Right ventricle myocardium superior (tissue), 1 donor: ENCODE data around the gene LRRC41. TPM values are rescaled to one million over a fixed set of nuclear protein-coding genes. Genes with fewer than 3 reads are reported as not detected.
"Not testable (repeated sequence)": the region's sequence is repeated elsewhere in the genome, so short reads cannot be mapped to it uniquely, and the experiment has no call there.

Experiments
- ATAC-seq: fragments of 200-7000 bp; cut with Tn5 transposase; one replicate; pipeline ENCODE4 v1.9.1; 2020; ENCODE audit warnings: mild to moderate bottlenecking; ENCODE audit not compliant: poor library complexity
- DNase-seq: peaks from one replicate; pipeline ENCODE4 v3.0.0-alpha.2; 2020
- intact Hi-C: fragments of 100-400 bp; cut with DNase I; formaldehyde crosslinking; loops from one replicate; pipeline ENCODE4 v1.11.2; 2022
- total RNA-seq: library from RNA; stranded (reverse); fragmentation: NEBNext Ultra II Directional; extraction: Animal tissue kit (Norgen Biotek cat#: 25700); gene quantifications from one replicate; pipeline ENCODE4 v1.2.1, GENCODE V29; 2021
- donor health status: DM: no; HTN: yes; CAD: no; lungs with severe emphysema.

The LRRC41 gene
- total RNA-seq, 1 donor from 2014 or later: 33.6 TPM

- intact Hi-C loops, ATAC-seq, DNase-seq: not testable (repeated sequence)
Measured at GRCh38 chr1:46331786-46332540, 28.5 kb upstream of the LRRC41 start.

- intact Hi-C loops, DNase-seq, ATAC-seq: not testable (repeated sequence)
Measured at GRCh38 chr1:46330381-46330780, 27.0 kb upstream of the LRRC41 start.

DNA sequence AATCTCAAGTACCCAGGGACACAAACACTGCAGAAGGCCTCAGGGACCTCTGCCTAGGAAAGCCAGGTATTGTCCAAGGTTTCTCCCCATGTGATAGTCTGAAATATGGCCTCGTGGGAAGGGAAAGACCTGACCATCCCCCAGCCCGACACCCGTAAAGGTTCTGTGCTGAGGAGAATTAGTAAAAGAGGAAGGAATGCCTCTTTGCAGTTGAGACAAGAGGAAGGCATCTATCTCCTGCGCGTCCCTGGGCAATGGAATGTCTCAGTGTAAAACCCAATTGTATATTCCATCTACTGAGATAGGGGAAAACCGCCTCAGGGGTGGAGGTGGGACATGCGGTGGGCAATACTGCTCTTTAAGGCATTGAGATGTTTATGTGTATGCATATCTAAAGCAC is 26.4 kb upstream of the LRRC41 start:
- intact Hi-C loops, ATAC-seq: not testable (repeated sequence)

DNA sequence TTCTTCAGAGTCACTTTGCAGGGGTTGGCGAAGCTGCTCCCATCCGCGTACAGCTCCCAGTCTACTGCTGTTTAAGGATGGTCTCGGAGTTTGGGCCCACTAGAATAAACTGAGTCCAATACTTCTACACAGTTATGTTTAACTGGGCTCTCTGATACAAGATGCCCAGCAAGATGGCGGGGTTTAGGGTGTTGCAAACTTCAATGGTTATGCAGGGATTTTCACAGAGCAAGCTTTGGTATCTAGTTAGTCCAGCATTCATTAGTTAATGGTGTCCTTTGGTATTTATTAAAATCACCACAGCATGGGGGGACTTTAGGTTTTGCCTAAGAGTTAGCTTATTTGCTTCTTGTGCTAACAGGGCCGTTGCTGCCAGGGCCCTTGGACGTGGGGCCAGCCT is 24.8 kb upstream of the LRRC41 start:
- intact Hi-C loops, ATAC-seq, DNase-seq: not testable (repeated sequence)

More for the DNA sequence above, 26.4 kb upstream of the LRRC41 start:
- DNase-seq: not testable (repeated sequence)

DNA sequence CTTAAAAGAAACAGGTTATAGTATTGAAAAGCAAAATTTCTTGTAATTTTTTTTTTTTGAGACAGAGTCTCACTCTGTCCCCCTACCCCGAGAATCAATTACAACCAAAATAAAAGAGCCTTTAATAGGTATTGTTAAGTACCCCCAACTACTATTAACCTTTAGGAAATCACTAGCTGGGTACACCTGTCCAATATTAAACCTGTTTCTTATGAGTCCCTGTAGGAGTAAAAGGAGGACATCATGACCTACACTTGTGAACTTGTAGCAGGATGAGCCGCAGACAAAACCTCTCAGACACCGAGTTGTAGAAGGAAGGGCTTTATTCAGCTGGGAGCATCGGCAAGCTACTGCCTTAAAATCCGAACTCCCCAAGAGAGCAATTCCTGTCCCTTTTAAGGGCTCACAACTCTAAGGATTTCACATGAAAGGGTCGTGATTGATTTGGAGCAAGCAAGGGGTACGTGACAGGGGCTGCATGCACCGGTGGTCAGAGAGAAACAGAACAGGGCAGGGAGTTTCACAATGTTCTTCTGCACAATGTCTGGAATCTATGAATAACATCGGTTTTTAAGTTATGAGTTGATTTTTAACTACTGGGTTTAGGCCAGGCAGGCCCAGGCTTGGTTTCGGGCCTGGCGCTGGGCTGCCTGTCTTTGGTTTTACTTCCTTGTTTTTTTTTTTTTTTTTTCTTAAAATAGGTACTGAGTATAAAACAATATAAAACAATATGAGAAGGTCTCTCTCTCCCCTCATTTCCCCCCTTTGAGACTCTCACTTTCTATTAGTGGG is 22.1 kb upstream of the LRRC41 start:
- ATAC-seq, DNase-seq, intact Hi-C loops: not testable (repeated sequence)

GRCh38 chr1:46322191-46322590 is 18.8 kb upstream of the LRRC41 start:
- intact Hi-C loops, DNase-seq, ATAC-seq: not testable (repeated sequence)

DNA sequence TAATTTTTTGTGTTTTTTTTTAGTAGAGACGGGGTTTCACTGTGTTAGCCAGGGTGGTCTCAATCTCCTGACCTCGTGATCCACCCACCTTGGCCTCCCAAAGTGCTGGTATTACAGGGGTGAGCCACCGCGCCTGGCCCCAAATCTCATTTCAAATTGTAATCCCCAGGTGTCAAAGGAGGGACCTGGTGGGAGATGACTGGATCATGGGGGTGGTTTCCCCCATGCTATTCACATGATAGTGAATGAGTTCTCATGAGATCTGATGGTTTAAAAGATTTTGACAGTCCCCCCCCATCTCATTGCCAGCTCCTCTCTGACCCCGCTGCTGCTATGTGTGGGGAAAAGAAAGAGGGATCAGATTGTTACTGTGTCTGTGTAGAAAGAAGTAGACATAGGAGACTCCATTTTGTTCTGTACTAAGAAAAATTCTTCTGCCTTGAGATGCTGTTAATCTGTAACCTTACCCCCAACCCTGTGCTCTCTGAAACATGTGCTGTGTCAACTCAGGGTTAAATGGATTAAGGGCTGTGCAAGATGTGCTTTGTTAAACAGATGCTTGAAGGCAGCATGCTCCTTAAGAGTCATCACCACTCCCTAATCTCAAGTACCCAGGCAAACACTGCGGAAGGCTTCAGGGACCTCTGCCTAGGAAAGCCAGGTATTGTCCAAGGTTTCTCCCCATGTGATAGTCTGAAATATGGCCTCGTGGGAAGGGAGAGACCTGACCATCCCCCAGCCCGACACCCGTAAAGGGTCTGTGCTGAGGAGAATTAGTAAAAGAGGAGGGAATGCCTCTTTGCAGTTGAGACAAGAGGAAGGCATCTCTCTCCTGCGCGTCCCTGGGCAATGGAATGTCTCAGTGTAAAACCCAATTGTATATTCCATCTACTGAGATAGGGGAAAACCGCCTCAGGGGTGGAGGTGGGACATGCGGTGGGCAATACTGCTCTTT is 16.8 kb upstream of the LRRC41 start:
- ATAC-seq, intact Hi-C loops, DNase-seq: not testable (repeated sequence)

GRCh38 chr1:46319301-46319700 is 15.9 kb upstream of the LRRC41 start:
- DNase-seq, ATAC-seq: not testable (repeated sequence)

DNA sequence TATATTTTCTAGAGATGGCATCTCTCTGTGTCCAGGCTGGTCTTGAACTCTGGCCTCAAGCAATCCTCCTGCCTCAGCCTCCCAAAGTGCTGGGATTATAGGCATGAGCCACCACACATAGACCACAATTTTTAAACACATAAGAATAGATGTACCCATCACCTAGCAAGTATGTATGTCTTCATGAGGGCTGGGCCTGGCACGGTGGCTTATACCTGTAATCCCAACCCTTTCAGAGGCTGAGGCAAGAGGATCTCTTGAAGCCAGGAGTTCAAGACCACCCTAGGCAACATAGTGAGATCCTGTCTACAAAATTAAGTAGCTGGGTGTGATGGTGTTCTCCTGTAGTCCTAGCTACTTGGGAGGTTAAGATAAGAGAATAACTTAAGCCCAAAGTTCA is 13.9 kb upstream of the LRRC41 start:
- ATAC-seq (no peak), DNase-seq (no peak)
- intact Hi-C loops: no loop called here

More at GRCh38 chr1:46319301-46319700, 15.9 kb upstream of the LRRC41 start:
- intact Hi-C loops: not testable (repeated sequence)

DNA sequence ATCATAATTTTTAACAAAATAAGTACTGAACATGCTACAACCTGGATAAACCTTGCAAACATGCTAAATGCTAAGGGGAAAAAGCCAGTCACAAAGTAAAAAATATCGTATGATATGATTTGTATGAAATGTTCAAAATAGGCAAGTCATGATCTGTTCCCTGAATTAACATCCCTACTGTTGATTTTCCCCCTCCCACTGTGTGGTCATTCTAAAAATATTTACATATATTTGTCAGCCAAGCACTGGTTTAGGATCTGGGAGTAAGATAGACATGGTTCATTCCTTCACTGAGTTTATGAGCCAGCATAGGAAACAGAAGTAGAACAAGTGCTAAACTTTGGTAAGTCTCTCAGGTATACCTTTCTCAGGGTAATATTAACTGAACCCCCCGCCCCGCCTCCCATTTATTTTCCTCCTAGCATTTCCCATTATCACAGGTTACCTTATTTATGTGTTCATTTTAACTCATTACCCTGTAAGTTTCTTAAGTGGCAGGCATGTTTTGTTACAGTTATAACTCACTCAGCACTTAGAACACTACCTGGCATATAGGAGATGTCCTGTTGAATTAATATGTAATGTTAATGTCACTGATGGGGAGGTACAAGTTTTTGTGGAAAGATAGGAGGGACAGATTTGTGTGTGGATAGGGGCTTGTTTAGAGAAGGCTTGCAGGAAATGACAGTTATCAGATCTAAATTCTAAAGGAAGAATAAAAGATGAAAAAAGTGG is 12.4 kb upstream of the LRRC41 start:
- intact Hi-C loops: no loop called here
- DNase-seq: no peak
- ATAC-seq: no peak

GRCh38 chr1:46310321-46310720 is 6.9 kb upstream of the LRRC41 start:
- ATAC-seq (no peak), DNase-seq (no peak)
- intact Hi-C loops: no loop called here

DNA sequence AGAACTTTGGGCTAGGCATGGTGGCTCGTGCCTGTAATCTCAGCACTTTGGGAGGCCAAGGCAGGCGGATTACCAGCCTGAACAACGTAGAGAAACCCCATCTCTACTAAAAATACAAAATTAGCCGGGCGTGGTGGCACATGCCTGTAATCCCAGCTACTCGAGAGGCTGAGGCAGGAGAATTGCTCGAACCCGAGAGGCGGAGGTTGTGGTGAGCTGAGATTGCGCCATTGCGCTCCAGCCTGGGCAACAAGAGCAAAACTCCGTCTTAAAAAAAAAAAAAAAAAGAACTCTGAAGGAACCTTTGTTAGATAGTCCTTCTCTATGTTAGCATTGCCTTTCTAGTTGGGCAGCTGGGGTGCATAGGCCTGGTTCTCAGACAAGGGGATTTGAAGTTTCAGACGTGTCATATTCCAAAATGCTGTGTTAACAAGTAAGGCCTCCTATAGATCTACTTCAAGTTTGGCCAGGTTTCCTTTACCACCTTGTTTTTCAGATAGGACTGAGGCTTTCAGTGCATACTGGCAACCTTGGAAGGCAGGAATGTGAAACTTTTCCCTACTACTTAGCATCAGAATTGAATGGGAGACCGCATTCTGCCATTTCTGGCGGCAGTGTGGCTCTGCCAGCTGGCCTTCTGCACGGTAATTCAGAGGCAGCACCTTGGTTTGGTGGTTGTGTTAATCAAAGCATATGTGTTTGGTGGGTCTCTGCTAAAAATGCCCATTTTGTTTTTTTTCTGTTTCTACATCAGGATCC is 6.2 kb upstream of the LRRC41 start:
- no peak for ATAC-seq
- DNase-seq: no peak
- intact Hi-C loops: no loop called here

- intact Hi-C loops: no loop called here
- DNase-seq (no peak), ATAC-seq (no peak)
Measured at GRCh38 chr1:46306159-46306530, 2.7 kb upstream of the LRRC41 start.

- no peak for ATAC-seq
- DNase-seq: no peak
- intact Hi-C loops: loop anchor here (5.0 kb wide), 1 partner anchor 38 kb away; the partner anchor contains the start of gene NSUN4
Measured at GRCh38 chr1:46303872-46304326, 483 bp upstream of the LRRC41 start.

DNA sequence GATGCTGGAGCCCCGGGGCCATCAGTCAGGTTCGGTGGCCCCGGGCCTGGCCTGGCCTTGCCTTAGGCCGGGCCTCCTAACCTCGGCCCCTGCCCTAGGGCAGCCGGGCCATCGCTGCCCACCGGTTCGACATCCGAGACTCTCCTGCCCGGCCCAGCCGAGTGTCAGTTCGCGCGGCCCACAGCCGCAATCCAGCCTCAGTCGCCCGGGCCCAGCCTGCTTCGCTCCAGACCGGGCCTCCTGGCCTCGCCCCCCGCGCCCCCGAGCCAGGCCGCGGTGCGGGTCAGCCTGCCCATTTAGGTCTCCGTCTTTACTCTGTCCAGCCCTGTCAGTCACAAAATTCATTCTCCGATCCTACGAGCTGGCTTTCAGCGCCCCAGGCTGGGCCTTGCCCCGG is 777 bp downstream of the LRRC41 start:
- no peak for DNase-seq
- intact Hi-C loops: loop anchor here (5.0 kb wide), 1 partner anchor 40 kb away; the partner anchor contains the start of gene NSUN4
- ATAC-seq: peak; percentile 36

DNA sequence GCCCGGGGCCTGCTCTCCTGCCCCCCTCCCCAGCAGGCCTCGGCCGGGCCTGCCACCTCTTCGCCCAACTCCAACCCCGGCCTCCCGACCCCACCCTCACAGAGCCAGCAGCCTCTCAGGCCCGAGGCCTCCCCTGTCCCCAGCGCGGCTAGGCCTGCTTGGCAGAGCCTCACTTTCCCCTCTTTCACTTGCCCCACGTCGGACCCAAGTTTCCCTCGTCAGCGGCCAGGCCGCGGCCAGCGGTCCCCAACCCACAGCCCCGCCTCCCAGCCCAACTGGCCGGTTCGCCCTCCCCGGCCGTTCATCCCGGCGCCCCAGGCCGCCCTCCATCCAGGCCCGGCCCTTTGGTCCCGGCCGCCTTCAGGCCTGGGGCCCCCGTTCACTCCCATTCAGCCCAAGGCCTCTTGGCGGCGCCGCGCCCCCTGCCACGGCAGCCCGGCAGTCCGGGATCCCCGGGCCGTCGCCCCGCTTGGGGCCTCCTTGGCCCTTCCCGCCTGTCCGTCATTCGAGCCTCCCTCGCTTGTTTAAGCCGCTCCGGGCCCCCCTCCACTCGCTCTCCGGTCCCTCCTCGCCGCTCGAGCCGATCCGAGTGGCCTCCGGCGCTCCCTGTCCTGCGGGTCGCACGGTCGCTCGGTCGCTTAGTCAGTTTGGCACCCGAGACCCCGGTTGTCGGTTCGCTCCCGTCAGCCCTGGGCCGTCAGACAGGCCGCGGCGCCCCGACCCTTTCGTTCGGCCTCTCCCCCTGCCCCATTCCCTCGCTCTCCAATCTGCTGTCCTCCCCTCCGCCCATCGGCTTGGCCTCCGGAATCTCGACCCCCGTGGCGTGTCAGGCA is 1.4 kb downstream of the LRRC41 start:
- intact Hi-C loops: loop anchor here (5.0 kb wide), 1 partner anchor 40 kb away; the partner anchor contains the start of gene NSUN4
- ATAC-seq (peak; percentile 28), DNase-seq (peak; percentile 59)
